HG03439 (cell line): ENCODE data around the gene PMEL.
"Not testable (repeated sequence)": the region's sequence is repeated elsewhere in the genome, so short reads cannot be mapped to it uniquely, and the experiment has no call there.

Source experiments
- ATAC-seq: cut with Tn5 transposase; IDR thresholded peaks from one replicate; pipeline ENCODE4 v1.9.1; 2021; ENCODE audit warnings: mild to moderate bottlenecking, moderate library complexity; ENCODE audit not compliant: unreplicated experiment

The PMEL gene

GRCh38 chr12:55925870-55926737 is 39.7 kb downstream of the PMEL start:
- peak; percentile 3 for ATAC-seq

- no peak for ATAC-seq
Observed at GRCh38 chr12:55925371-55925770, 40.5 kb downstream of the PMEL start.

- ATAC-seq, result not testable (repeated sequence)
Observed at GRCh38 chr12:55923648-55924047, 42.2 kb downstream of the PMEL start.

GRCh38 chr12:55922126-55922525 is 43.7 kb downstream of the PMEL start:
- ATAC-seq, result no peak

GRCh38 chr12:55919032-55919431 is 46.8 kb downstream of the PMEL start:
- ATAC-seq, result not testable (repeated sequence)

GRCh38 chr12:55915482-55915859 is 50.4 kb downstream of the PMEL start:
- ATAC-seq, result no peak

- ATAC-seq, result no peak
Observed at GRCh38 chr12:55912908-55913307, 52.9 kb downstream of the PMEL start.

GRCh38 chr12:55909513-55909884 is 56.3 kb downstream of the PMEL start:
- no peak for ATAC-seq

GRCh38 chr12:55908726-55909512 is 56.9 kb downstream of the PMEL start:
- ATAC-seq, result no peak

- ATAC-seq, result no peak
Observed at GRCh38 chr12:55906056-55906455, 59.8 kb downstream of the PMEL start.
